ENCODE data around the gene VMP1.
"Not testable (repeated sequence)": the region's sequence is repeated elsewhere in the genome, so short reads cannot be mapped to it uniquely, and the experiment has no call there.

Gene VMP1

DNA sequence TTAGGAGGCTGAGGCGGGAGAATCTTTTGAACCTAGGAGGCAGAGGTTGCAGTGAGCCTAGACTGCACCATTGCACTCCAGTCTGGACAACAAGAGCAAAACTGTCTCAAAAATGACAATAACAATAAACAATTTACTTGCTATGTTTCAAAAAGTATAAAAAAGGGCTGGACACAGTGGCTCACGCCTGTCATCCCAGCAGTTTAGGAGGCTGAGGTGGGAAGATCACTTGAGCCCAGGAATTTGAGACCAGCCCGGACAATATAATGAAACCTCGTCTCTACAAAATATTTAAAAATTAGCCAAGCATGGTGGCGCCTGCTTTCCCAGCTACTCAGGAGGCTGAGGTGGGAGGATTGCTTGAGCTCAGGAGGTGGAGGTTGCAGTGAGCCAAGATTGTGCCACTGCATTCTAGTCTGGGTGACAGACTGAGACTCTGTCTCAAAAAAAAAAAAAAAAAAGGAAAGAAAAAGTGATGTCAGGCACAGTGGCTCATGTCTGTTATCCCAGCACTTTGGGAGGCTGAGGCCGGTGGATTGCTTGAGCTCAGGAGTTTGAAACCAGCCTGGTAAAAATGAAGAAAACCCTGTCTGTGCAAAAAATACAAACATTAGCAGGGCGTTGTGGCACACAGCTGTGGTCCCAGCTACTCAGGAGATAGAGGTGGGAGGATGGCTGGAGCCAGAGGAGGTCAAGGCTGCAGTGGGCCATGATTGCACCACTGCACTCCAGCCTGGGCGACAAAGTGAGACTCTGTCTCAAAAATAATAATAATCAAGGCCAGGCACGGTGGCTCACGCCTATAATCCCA, 146.7 kb downstream of the VMP1 start:
- in situ Hi-C loops (cut with MboI; ENCODE audit: low sequenced_read_pairs): not testable (repeated sequence)

- in situ Hi-C loops (cut with MboI; ENCODE audit: low sequenced_read_pairs): no loop called here
These were observed 149.7 kb downstream of the VMP1 start for GRCh38 chr17:59856859-59857794.

- in situ Hi-C loops (cut with MboI; ENCODE audit: low sequenced_read_pairs): no loop called here
These were observed 150.8 kb downstream of the VMP1 start for GRCh38 chr17:59858167-59858816.

GRCh38 chr17:59858932-59859331, 151.5 kb downstream of the VMP1 start:
- in situ Hi-C loops (cut with MboI; ENCODE audit: low sequenced_read_pairs): no loop called here

DNA sequence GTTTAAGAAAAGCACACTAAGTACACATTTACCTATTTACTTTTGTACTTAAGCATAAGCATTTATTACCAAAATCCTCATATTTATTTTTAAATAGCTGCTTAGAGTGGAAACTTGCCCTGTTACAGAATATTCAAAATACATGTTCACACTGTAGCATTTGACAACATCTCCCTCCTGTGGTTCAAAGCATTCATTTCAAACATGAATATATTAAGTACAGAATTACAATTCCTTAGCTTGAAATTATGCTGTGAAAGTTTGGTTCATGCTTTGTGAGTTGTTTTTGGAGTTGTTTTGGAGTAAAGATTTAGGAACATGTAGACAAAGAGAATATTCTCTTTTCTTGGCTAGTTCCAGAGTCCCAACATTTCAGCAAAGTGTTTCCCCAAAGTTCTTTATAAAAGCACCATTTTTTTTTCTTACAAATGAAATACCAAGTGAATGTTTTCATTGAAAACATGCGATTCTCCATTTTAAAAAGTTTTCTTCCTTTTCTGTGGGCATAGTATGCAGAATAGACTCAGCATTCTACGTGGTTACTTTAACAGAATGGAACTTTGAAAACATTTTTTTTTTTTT, 152.1 kb downstream of the VMP1 start:
- in situ Hi-C loops (cut with MboI; ENCODE audit: low sequenced_read_pairs): no loop called here

DNA sequence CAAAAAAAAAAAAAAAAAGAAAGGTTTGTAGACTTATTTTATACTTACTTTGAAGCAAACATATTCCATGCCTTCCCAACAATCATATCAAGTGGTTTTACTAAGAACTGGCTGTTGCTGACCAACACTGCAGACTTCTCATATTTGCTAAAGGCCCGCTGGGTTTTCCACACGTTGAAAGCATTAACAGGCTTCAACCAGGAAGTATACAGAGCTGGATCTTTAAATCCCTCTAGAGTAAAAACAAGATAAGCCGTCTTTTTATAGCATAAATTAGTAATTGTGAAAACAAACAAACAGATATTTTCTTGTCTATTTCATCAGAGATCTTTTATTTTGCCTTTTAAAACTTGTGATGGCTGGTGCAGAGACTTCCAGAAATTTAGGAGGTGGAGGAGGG, 156.2 kb downstream of the VMP1 start:
- in situ Hi-C loops (cut with MboI; ENCODE audit: low sequenced_read_pairs): no loop called here

DNA sequence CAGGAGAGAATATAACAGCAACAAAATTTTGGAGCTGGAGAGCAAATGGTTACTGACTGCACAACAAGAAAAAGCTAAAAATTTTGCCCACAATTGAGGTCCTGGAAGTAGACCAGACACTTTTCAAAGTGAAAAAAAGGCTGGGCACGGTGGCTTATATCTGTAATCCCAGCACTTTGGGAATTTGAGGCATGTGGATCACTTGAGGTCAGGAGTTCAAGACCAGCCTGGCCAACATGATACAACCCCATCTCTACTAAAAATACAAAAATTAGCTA, 162.4 kb downstream of the VMP1 start:
- in situ Hi-C loops (cut with MboI; ENCODE audit: low sequenced_read_pairs): no loop called here

DNA sequence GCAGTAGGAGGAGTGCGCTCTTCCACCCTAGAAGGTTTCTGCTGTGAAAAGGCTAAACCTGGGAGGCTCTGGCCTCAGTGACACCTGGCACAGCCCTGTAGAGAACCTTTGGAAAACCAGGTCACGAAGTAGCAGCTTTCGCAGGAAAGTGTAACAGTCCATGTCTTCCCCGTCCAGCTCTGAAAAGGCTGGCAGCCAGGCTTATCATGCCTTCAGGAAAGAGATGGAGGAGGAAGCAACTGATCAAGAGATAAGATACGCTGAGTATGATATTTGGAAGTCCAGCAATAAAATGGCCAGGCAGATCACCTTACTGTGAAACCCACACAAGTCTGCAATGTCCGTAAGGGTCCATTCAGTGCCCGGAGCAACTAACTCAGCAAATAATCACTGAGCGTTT, 163.0 kb downstream of the VMP1 start:
- in situ Hi-C loops (cut with MboI; ENCODE audit: low sequenced_read_pairs): no loop called here

GRCh38 chr17:59872351-59872750, 164.9 kb downstream of the VMP1 start:
- in situ Hi-C loops (cut with MboI; ENCODE audit: low sequenced_read_pairs): no loop called here

DNA sequence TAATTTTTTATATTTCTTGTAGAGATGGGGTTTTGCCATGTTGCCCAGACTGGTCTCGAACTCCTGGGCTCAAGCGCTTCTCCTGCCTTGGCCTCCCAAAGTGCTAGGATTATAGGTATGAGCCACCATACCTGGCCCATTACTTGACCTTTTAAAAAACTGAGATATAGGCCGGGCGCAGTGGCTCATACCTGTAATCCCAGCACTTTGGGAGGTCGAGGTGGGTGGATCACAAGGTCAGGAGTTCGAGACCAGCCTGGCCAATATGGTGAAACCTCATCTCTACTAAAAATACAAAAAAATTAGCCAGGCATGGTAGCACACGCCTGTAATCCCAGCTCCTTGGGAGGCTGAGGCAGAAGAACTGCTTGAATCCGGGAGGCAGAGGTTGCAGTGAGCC, 166.0 kb downstream of the VMP1 start:
- in situ Hi-C loops (cut with MboI; ENCODE audit: low sequenced_read_pairs): not testable (repeated sequence)

GRCh38 chr17:59874376-59874775, 166.9 kb downstream of the VMP1 start:
- in situ Hi-C loops (cut with MboI; ENCODE audit: low sequenced_read_pairs): no loop called here

DNA sequence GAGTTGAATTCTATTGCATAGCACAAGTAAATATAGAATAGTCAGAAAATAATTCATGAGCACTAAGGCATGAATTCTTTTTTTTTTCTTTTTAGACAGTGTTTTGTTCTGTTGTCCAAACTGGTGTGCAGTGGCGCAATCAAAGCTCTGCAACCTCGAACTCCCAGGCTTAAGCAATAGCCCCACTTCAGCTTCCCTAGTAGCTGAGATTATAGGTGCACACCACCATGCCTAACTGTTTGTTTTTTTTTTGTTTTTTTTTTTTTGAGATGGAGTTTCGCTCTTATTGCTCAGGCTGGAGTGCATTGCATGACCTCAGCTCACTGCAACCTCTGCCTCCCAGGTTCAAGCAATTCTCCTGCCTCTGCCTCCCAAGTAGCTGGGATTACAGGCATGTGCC, 168.7 kb downstream of the VMP1 start:
- in situ Hi-C loops (cut with MboI; ENCODE audit: low sequenced_read_pairs): no loop called here

GRCh38 chr17:59877965-59878364, 170.5 kb downstream of the VMP1 start:
- in situ Hi-C loops (cut with MboI; ENCODE audit: low sequenced_read_pairs): no loop called here

DNA sequence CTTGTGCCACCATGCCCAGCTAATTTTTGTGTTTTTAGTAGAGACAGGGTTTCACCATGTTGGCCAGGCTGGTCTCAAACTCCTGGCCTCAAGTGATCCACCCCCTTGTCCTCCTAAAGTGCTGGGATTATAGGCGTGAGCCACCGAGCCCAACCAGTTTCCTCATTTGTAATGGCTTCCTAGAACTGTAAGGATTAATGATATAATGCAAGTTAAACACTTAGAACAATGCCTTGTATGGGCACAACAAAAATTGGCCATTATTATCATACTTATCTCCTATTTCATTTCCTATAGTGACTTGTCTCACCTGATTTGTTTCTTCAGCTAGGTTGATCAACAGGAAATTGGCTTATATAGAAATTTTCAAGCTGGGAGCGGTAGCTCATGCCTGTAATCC, 171.2 kb downstream of the VMP1 start:
- in situ Hi-C loops (cut with MboI; ENCODE audit: low sequenced_read_pairs): no loop called here

GRCh38 chr17:59884861-59885260, 177.4 kb downstream of the VMP1 start:
- in situ Hi-C loops (cut with MboI; ENCODE audit: low sequenced_read_pairs): no loop called here

- in situ Hi-C loops (cut with MboI; ENCODE audit: low sequenced_read_pairs): no loop called here
These were observed 180.8 kb downstream of the VMP1 start for GRCh38 chr17:59888145-59888750.

- in situ Hi-C loops (cut with MboI; ENCODE audit: low sequenced_read_pairs): no loop called here
These were observed 183.3 kb downstream of the VMP1 start for GRCh38 chr17:59890720-59891119.
